Spinal cord (tissue), 4 donors: Measurements from ENCODE around the gene KRTAP17-1. TPM values are rescaled to one million over a fixed set of nuclear protein-coding genes. Genes with fewer than 3 reads are reported as not detected.

Source experiments
- polyA plus RNA-seq, 2 donors: library from polyadenylated mRNA; unstranded; fragments of 120-200 nt; gene quantifications; one replicate each; pipeline ENCODE4 v1.2.1, GENCODE V29; 2013; ENCODE audit not compliant: insufficient read length in 2 of 2
- small RNA-seq: library from RNA; depleted of rRNA; stranded (forward); fragments of <200 nt; gene quantifications from one replicate; pipeline ENCODE3, GENCODE V24; 2014; ENCODE audit warnings: low replicate concordance
- total RNA-seq, 2 donors: library from RNA; depleted of rRNA in 1 of 2; stranded (reverse); fragments of 120-200 nt in 1 of 2; fragments of >200 nt in 1 of 2; gene quantifications; one replicate each; pipeline versions ENCODE4 v1.2.3 to v1.2.4, GENCODE V29; 2013 to 2014

KRTAP17-1 gene
- total and polyA plus RNA-seq, 4 donors: not detected

Small RNA genes within 50 kb of the gene (small RNA-seq; reads per million reads assigned to genes)
- gene KRTAP9-10P: not detected

Other genes starting within 250 kb of the KRTAP17-1 start
Only the 30 nearest of the 35 such genes appear.
- gene KRTAP4-9, start 210.3 kb downstream of the KRTAP17-1 start, total RNA-seq: not detected
- not detected for gene KRTAP4-9, start 210.3 kb downstream of the KRTAP17-1 start, polyA plus RNA-seq
- not detected for gene KRTAP4-11, start 197.3 kb downstream of the KRTAP17-1 start, total RNA-seq
- not detected for gene KRTAP4-11, start 197.3 kb downstream of the KRTAP17-1 start, polyA plus RNA-seq
- not detected for gene KRTAP4-12, start 191.5 kb downstream of the KRTAP17-1 start, total RNA-seq
- not detected for gene KRTAP4-12, start 191.5 kb downstream of the KRTAP17-1 start, polyA plus RNA-seq
- gene KRTAP4-6, start 175.2 kb downstream of the KRTAP17-1 start, total RNA-seq: not detected
- not detected for gene KRTAP4-6, start 175.2 kb downstream of the KRTAP17-1 start, polyA plus RNA-seq
- not detected for gene KRTAP4-5, start 165.9 kb downstream of the KRTAP17-1 start, total RNA-seq
- not detected for gene KRTAP4-5, start 165.9 kb downstream of the KRTAP17-1 start, polyA plus RNA-seq
- not detected for gene KRTAP4-4, start 155.0 kb downstream of the KRTAP17-1 start, total RNA-seq
- not detected for gene KRTAP4-4, start 155.0 kb downstream of the KRTAP17-1 start, polyA plus RNA-seq
- gene KRTAP4-3, start 147.5 kb downstream of the KRTAP17-1 start, total RNA-seq: not detected
- gene KRTAP4-3, start 147.5 kb downstream of the KRTAP17-1 start, polyA plus RNA-seq: not detected
- not detected for gene KRTAP4-2, start 137.5 kb downstream of the KRTAP17-1 start, total RNA-seq
- not detected for gene KRTAP4-2, start 137.5 kb downstream of the KRTAP17-1 start, polyA plus RNA-seq
- not detected for gene KRTAP4-1, start 130.8 kb downstream of the KRTAP17-1 start, total RNA-seq
- gene KRTAP4-1, start 130.8 kb downstream of the KRTAP17-1 start, polyA plus RNA-seq: not detected
- gene KRTAP9-1, start 125.8 kb downstream of the KRTAP17-1 start, total RNA-seq: not detected
- gene KRTAP9-1, start 125.8 kb downstream of the KRTAP17-1 start, polyA plus RNA-seq: not detected
- gene KRTAP9-2, start 89.1 kb downstream of the KRTAP17-1 start, total RNA-seq: not detected
- gene KRTAP9-2, start 89.1 kb downstream of the KRTAP17-1 start, polyA plus RNA-seq: not detected
- gene KRTAP9-3, start 83.3 kb downstream of the KRTAP17-1 start, total RNA-seq: not detected
- gene KRTAP9-3, start 83.3 kb downstream of the KRTAP17-1 start, polyA plus RNA-seq: not detected
- gene KRTAP9-8, start 77.7 kb downstream of the KRTAP17-1 start, total RNA-seq: not detected
- gene KRTAP9-8, start 77.7 kb downstream of the KRTAP17-1 start, polyA plus RNA-seq: not detected
- not detected for gene KRTAP9-4, start 66.0 kb downstream of the KRTAP17-1 start, total RNA-seq
- gene KRTAP9-4, start 66.0 kb downstream of the KRTAP17-1 start, polyA plus RNA-seq: not detected
- not detected for gene KRTAP9-9, start 60.3 kb downstream of the KRTAP17-1 start, total RNA-seq
- not detected for gene KRTAP9-9, start 60.3 kb downstream of the KRTAP17-1 start, polyA plus RNA-seq
- gene KRTAP9-6, start 50.3 kb downstream of the KRTAP17-1 start, total RNA-seq: not detected
- gene KRTAP9-6, start 50.3 kb downstream of the KRTAP17-1 start, polyA plus RNA-seq: under 1 TPM in 1 of 2 donors, not detected in 1; 0.17 TPM
- gene KRTAP9-7, start 40.0 kb downstream of the KRTAP17-1 start, total RNA-seq: not detected
- not detected for gene KRTAP9-7, start 40.0 kb downstream of the KRTAP17-1 start, polyA plus RNA-seq
- not detected for gene KRTAP29-1, start 12.9 kb downstream of the KRTAP17-1 start, total RNA-seq
- not detected for gene KRTAP29-1, start 12.9 kb downstream of the KRTAP17-1 start, polyA plus RNA-seq
- not detected for gene KRTAP16-1, start 6.4 kb downstream of the KRTAP17-1 start, total RNA-seq
- not detected for gene KRTAP16-1, start 6.4 kb downstream of the KRTAP17-1 start, polyA plus RNA-seq
- gene KRT33A, start 35.1 kb upstream of the KRTAP17-1 start, total RNA-seq: not detected
- gene KRT33A, start 35.1 kb upstream of the KRTAP17-1 start, polyA plus RNA-seq: not detected
- under 1 TPM in 1 of 2 donors, not detected in 1; 0.20 TPM for gene KRT33B, start 54.1 kb upstream of the KRTAP17-1 start, total RNA-seq
- under 1 TPM in 1 of 2 donors, not detected in 1; 0.44 TPM for gene KRT33B, start 54.1 kb upstream of the KRTAP17-1 start, polyA plus RNA-seq
- not detected for gene KRT34, start 66.6 kb upstream of the KRTAP17-1 start, total RNA-seq
- not detected for gene KRT34, start 66.6 kb upstream of the KRTAP17-1 start, polyA plus RNA-seq
- gene KRT31, start 81.9 kb upstream of the KRTAP17-1 start, total RNA-seq: under 1 TPM in 1 of 2 donors, not detected in 1; 0.11 TPM
- under 1 TPM in 1 of 2 donors, not detected in 1; 0.15 TPM for gene KRT31, start 81.9 kb upstream of the KRTAP17-1 start, polyA plus RNA-seq
- gene KRT37, start 108.9 kb upstream of the KRTAP17-1 start, total RNA-seq: not detected
- gene KRT37, start 108.9 kb upstream of the KRTAP17-1 start, polyA plus RNA-seq: not detected
- gene KRT38, start 125.3 kb upstream of the KRTAP17-1 start, total RNA-seq: not detected
- gene KRT38, start 125.3 kb upstream of the KRTAP17-1 start, polyA plus RNA-seq: not detected
- gene KRT32, start 151.7 kb upstream of the KRTAP17-1 start, total RNA-seq: not detected
- not detected for gene KRT32, start 151.7 kb upstream of the KRTAP17-1 start, polyA plus RNA-seq
- gene KRT35, start 165.4 kb upstream of the KRTAP17-1 start, total RNA-seq: not detected
- not detected for gene KRT35, start 165.4 kb upstream of the KRTAP17-1 start, polyA plus RNA-seq
- not detected for gene KRT36, start 174.2 kb upstream of the KRTAP17-1 start, total RNA-seq
- gene KRT36, start 174.2 kb upstream of the KRTAP17-1 start, polyA plus RNA-seq: not detected
- under 1 TPM; 0.30 to 0.83 TPM for gene KRT13, start 189.9 kb upstream of the KRTAP17-1 start, total RNA-seq
- not detected for gene KRT13, start 189.9 kb upstream of the KRTAP17-1 start, polyA plus RNA-seq
- gene KRT15, start 203.2 kb upstream of the KRTAP17-1 start, total RNA-seq: under 1 TPM in 1 of 2 donors, not detected in 1; 0.22 TPM
- under 1 TPM; 0.18 to 0.29 TPM for gene KRT15, start 203.2 kb upstream of the KRTAP17-1 start, polyA plus RNA-seq